SK-N-SH treated with all-trans-retinoic acid at 6 μM for 48 hours (cell line): Measurements from ENCODE around the gene WHRN.

Source experiments
- ATAC-seq: fragments of 200-7000 bp; cut with Tn5 transposase; 3 replicates; pipeline ENCODE4 v1.9.1; 2020; ENCODE audit warnings: mild to moderate bottlenecking, moderate library complexity
- ARNTL ChIP-seq: fragments of 450-650 bp; formaldehyde crosslinking; IDR thresholded peaks from 2 replicates; pipeline ENCODE4 v1.5.0; 2020; ENCODE audit warnings: low read depth, mild to moderate bottlenecking, moderate library complexity, borderline replicate concordance
- BACH2 ChIP-seq: fragments of 250-450 bp; sonication (Bioruptor Pico); IDR thresholded peaks from 2 replicates; pipeline ENCODE4 v1.9.0; 2021; ENCODE audit warnings: mild to moderate bottlenecking, borderline replicate concordance
- CREB5 ChIP-seq: fragments of 250-450 bp; sonication (Bioruptor Pico); IDR thresholded peaks from 2 replicates; pipeline ENCODE4 v1.5.1; 2020; ENCODE audit warnings: low read depth, mild to moderate bottlenecking, moderate library complexity
- CSDC2 ChIP-seq: fragments of 250-450 bp; sonication (Bioruptor Pico); IDR thresholded peaks from 2 replicates; pipeline ENCODE4 v1.5.0; 2020; ENCODE audit warnings: mild to moderate bottlenecking, moderate library complexity
- ESRRG ChIP-seq: fragments of 250-450 bp; sonication (Bioruptor Pico); IDR thresholded peaks from 2 replicates; pipeline ENCODE4 v1.6.1; 2021; ENCODE audit warnings: mild to moderate bottlenecking
- GLIS3 ChIP-seq: fragments of 250-450 bp; sonication (Bioruptor Pico); IDR thresholded peaks from 2 replicates; pipeline ENCODE4 v1.5.0; 2020; ENCODE audit warnings: mild to moderate bottlenecking, moderate library complexity
- ISL1 ChIP-seq: fragments of 250-450 bp; sonication (Bioruptor Pico); IDR thresholded peaks from 2 replicates; pipeline ENCODE4 v2.1.2; 2022; ENCODE audit warnings: mild to moderate bottlenecking, moderate library complexity
- PATZ1 ChIP-seq: fragments of 250-450 bp; sonication (Bioruptor Pico); IDR thresholded peaks from 2 replicates; pipeline ENCODE4 v1.8.0; 2020; ENCODE audit warnings: mild to moderate bottlenecking, moderate library complexity, borderline replicate concordance
- POU6F1 ChIP-seq: fragments of 250-450 bp; sonication (Bioruptor Pico); IDR thresholded peaks from 2 replicates; pipeline ENCODE4 v1.8.0; 2021; ENCODE audit warnings: low read depth, mild to moderate bottlenecking, moderate library complexity, borderline replicate concordance
- RARB ChIP-seq: fragments of 250-450 bp; sonication (Bioruptor Pico); IDR thresholded peaks from 2 replicates; pipeline ENCODE4 v1.8.0; 2021; ENCODE audit warnings: mild to moderate bottlenecking, moderate library complexity
- SNAI2 ChIP-seq: fragments of 250-450 bp; sonication (Bioruptor Pico); IDR thresholded peaks from 2 replicates; pipeline ENCODE4 v1.5.0; 2020; ENCODE audit warnings: mild to moderate bottlenecking, moderate library complexity
- TCF4 ChIP-seq: fragments of 250-450 bp; sonication (Bioruptor Pico); IDR thresholded peaks from 2 replicates; pipeline ENCODE4 v1.8.0; 2021; ENCODE audit warnings: mild to moderate bottlenecking, moderate library complexity, borderline replicate concordance
- TOX ChIP-seq: fragments of 250-450 bp; sonication (Bioruptor Pico); IDR thresholded peaks from 2 replicates; pipeline ENCODE4 v1.8.0; 2021; ENCODE audit warnings: mild to moderate bottlenecking, moderate library complexity, borderline replicate concordance
- ZC3H10 ChIP-seq: fragments of 250-450 bp; sonication (Bioruptor Pico); IDR thresholded peaks from 2 replicates; pipeline ENCODE4 v1.5.1; 2021; ENCODE audit warnings: mild to moderate bottlenecking, moderate library complexity
- ZFP3 ChIP-seq: fragments of 250-450 bp; sonication (Bioruptor Pico); IDR thresholded peaks from 2 replicates; pipeline ENCODE4 v1.5.0; 2020; ENCODE audit warnings: mild to moderate bottlenecking, moderate library complexity
- ZFP30 ChIP-seq: fragments of 450-650 bp; formaldehyde crosslinking; IDR thresholded peaks from 2 replicates; pipeline ENCODE4 v1.5.0; 2022; ENCODE audit warnings: mild to moderate bottlenecking, moderate library complexity
- ZNF565 ChIP-seq: fragments of 450-650 bp; formaldehyde crosslinking; conservative IDR thresholded peaks from 2 replicates; pipeline ENCODE4 v1.5.0; 2020; ENCODE audit warnings: low read depth, mild to moderate bottlenecking, moderate library complexity
- ZNF8 ChIP-seq: fragments of 450-650 bp; formaldehyde crosslinking; IDR thresholded peaks from 2 replicates; pipeline ENCODE4 v1.5.0; 2020; ENCODE audit warnings: mild to moderate bottlenecking, moderate library complexity
- TF ChIP-seq, protein P1 (sequence below): fragments of 250-450 bp; sonication (Bioruptor Pico); IDR thresholded peaks from 2 replicates; pipeline ENCODE4 v1.5.1; 2021; ENCODE audit warnings: mild to moderate bottlenecking, moderate library complexity

Gene WHRN

GRCh38 chr9:114385397-114386181, 119.7 kb downstream of the WHRN start (continued):
- no peak for TF ChIP-seq RARB
- no peak for TF ChIP-seq CSDC2 (CRISPR knock-in tag)
- TF ChIP-seq ZNF8: no peak

DNA sequence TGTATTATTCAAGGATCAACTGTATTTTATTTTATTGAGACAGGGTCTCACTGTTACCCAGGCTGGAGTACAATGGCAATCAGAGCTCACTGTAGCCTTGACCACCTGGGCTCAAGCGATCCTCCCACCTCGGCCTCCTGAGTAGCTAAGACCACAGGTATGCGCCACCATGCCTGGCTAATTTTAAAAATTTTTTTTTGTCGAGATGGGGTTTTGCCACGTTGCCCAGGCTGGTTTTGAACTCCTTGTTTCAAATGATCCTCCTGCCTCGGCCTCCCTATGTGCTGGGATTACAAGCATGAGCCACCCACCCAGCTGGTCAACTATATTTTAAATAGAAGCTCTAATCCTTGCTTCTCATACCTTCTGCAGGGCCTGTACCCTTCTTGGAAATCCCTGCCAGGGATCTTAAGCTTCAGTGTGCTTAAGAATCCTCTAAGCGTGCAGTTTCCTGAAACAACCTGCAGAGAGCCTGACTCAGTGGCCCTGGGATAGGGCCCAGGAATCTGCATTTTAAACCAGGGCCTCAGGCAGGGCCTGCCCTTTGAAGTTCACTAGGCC, 120.4 kb downstream of the WHRN start:
- TF ChIP-seq TCF4: no peak
- ATAC-seq: peak; percentile 18

DNA sequence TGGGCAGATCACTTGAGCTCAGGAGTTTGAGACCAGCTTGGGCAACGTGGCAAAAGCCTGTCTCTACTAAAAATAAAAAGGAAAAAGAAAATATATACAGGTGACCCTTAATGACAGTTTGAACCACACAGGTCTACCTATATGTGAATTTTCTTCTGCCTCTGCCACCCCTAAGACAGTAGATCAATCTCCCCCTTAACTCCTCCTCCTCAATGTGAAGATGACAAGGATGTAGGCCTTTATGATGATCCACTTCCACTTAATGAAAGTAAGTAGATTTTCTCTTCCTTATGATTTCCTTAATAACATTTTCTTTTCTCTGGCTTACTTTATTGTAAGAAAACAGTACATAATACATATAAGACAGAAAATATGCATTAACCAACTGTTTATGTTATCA, 120.9 kb downstream of the WHRN start:
- no peak for ATAC-seq

DNA sequence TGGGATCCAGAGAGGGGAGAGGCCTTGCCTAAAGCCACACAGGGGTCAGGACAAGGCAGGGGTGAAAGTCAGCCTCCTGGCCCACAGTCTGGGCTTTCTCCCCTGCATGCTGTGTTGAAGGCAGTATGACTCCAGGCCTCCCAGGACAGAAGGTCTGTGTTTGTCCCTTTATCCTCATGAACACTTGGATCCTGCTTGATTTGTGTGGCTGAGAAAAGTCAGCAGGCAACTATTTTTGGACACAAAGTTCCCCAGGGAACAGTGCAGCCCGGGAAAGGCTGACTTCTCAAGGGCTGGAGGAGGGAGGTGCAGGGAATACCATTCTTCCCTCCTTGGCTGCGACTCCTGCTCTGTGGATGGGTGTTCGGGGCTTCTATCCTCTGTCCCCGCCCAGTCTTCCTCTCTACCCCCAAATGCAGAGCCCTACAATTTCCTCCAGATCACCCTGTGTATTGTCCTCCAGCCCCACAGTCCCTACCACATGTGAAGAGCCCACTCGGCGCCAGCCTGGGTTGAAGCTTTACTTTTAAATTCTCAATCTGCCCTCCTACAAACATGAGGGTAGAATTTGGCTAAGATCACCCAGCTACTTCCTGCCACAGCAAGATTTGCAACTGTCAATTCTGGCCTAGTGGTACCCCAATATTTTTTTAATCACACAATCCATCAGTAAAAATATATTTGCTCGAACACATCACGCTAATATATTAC, 121.6 kb downstream of the WHRN start:
- no peak for ATAC-seq
- TF ChIP-seq GLIS3 (CRISPR knock-in tag): no peak
- TF ChIP-seq ZNF565 (CRISPR knock-in tag): no peak

More for the DNA sequence above, 120.9 kb downstream of the WHRN start:
- no peak for TF ChIP-seq ARNTL
- no peak for TF ChIP-seq TCF4
- TF ChIP-seq GLIS3 (CRISPR knock-in tag): no peak
- no peak for TF ChIP-seq TOX
- TF ChIP-seq ZFP30 (CRISPR knock-in tag): no peak
- TF ChIP-seq RARB: no peak
- TF ChIP-seq, protein P1, sequence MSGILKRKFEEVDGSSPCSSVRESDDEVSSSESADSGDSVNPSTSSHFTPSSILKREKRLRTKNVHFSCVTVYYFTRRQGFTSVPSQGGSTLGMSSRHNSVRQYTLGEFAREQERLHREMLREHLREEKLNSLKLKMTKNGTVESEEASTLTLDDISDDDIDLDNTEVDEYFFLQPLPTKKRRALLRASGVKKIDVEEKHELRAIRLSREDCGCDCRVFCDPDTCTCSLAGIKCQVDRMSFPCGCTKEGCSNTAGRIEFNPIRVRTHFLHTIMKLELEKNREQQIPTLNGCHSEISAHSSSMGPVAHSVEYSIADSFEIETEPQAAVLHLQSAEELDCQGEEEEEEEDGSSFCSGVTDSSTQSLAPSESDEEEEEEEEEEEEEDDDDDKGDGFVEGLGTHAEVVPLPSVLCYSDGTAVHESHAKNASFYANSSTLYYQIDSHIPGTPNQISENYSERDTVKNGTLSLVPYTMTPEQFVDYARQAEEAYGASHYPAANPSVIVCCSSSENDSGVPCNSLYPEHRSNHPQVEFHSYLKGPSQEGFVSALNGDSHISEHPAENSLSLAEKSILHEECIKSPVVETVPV: no peak
- no peak for TF ChIP-seq BACH2 (CRISPR knock-in tag)
- TF ChIP-seq ESRRG (CRISPR knock-in tag): no peak
- TF ChIP-seq PATZ1: no peak
- no peak for TF ChIP-seq ISL1 (CRISPR knock-in tag)
- no peak for TF ChIP-seq ZFP3
- TF ChIP-seq SNAI2 (CRISPR knock-in tag): no peak
- TF ChIP-seq ZC3H10 (CRISPR knock-in tag): no peak
- TF ChIP-seq CREB5 (CRISPR knock-in tag): no peak
- TF ChIP-seq POU6F1 (CRISPR knock-in tag): no peak

DNA sequence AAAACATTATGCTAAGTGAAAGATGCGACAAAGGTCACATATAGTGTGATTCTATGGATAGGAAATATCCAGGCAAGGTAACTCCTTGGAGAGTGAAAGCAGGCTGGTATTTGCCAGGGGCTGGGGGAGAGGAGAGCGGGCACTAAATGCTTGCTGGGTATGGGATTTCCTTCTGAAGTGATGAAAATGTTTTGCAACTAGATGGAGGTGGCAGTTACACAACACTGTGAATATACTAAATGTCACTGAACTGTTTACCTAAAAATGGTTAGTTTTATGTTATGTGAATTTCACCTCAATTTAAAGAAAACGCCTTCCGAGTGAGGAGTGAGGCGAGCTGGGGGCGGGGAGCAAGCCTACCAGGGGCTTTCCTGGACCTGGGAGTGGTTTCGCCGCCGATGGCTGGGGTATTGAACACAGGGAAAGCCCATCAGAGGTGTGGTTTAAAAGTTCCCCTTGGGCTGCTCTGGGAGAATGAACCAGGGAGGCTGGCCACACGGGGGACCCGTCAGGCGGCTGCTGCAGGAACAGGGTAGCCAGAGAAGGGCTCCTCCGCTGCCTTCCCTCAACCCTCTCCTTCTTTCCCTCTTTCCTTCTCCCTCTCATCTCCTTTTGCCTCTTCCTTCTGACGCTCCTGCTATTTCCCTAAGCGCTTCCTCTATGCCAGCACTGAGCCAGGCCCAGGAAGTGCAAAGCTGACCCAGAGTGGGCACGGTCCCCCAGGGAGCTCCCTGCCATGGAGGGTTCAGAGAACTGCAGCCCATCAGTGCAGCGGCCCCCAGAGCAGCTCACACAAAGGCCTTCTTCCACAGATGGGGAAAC, 122.4 kb downstream of the WHRN start:
- peak; percentile 15; the same call in 1 of the 3 replicates for ATAC-seq
- TF ChIP-seq RARB: no peak
- TF ChIP-seq ESRRG (CRISPR knock-in tag): no peak
- TF ChIP-seq, protein P1: no peak
- no peak for TF ChIP-seq ZNF8
- no peak for TF ChIP-seq CREB5 (CRISPR knock-in tag)
- TF ChIP-seq ZC3H10 (CRISPR knock-in tag): no peak
- TF ChIP-seq ARNTL: no peak
- no peak for TF ChIP-seq BACH2 (CRISPR knock-in tag)
- no peak for TF ChIP-seq GLIS3 (CRISPR knock-in tag)
